ENCODE measurements around the gene ARHGEF7.

ARHGEF7 gene

GRCh38 chr13:111288276-111288675, 173.2 kb downstream of the ARHGEF7 start:
- Histone ChIP-seq H3K9me2 (replicated peaks; ENCODE audit: insufficient read depth, low read length) (no peaks in the 10 kb centered on the region), H3K9me3 (ENCODE audit: insufficient read depth, low read length) (no peaks in the 10 kb centered on the region), H3K27me3 (ENCODE audit: low read length) (no peaks in the 10 kb centered on the region), H4K20me1 (ENCODE audit: low read depth, low read length) (no peaks in the 10 kb centered on the region), H3K4me3 (ENCODE audit: insufficient read depth, low read length, poor library complexity, severe bottlenecking) (no peak overlapping the region), H2AFZ (ENCODE audit: low read depth, low read length, severe bottlenecking) (no peak overlapping the region), H3K79me2 (ENCODE audit: insufficient read depth, low read length) (no peaks in the 10 kb centered on the region), H3K27ac (ENCODE audit: low read depth, low read length) (no peak overlapping the region), H3K4me2 (ENCODE audit: low read depth, low read length, poor library complexity, severe bottlenecking) (no peak overlapping the region), H3K9ac (ENCODE audit: low read length) (no peak overlapping the region), H3K36me3 (ENCODE audit: low read length) (peaks cover 6% of the 10 kb centered on the region; the same call in 1 of the 2 replicates), H3F3A (ENCODE audit: insufficient read depth) (no peaks in the 10 kb centered on the region)
- TF ChIP-seq CTCF (IDR thresholded peaks at IDR 0.05; ENCODE audit: insufficient read depth, low read length, poor library complexity, severe bottlenecking) (no peak), EZH2phosphoT487 (conservative IDR thresholded peaks at IDR 0.05; ENCODE audit: low read length) (no peak)

- H3K79me2 ChIP-seq (ENCODE audit: insufficient read depth, low read length): no peaks in the 10 kb centered on the region
- H3K36me3 ChIP-seq (ENCODE audit: low read length): peaks cover 6% of the 10 kb centered on the region; the same call in 1 of the 2 replicates
- H3K9me3 ChIP-seq (ENCODE audit: insufficient read depth, low read length): no peaks in the 10 kb centered on the region
- H3K4me3 ChIP-seq (ENCODE audit: insufficient read depth, low read length, poor library complexity, severe bottlenecking): no peak overlapping the region
- H3K4me2 ChIP-seq (ENCODE audit: low read depth, low read length, poor library complexity, severe bottlenecking): no peak overlapping the region
- H3F3A ChIP-seq (ENCODE audit: insufficient read depth): no peaks in the 10 kb centered on the region
- H4K20me1 ChIP-seq (ENCODE audit: low read depth, low read length): no peaks in the 10 kb centered on the region
- no peak overlapping the region for H3K9ac ChIP-seq (ENCODE audit: low read length)
- TF ChIP-seq CTCF (IDR thresholded peaks at IDR 0.05; ENCODE audit: insufficient read depth, low read length, poor library complexity, severe bottlenecking): no peak
- TF ChIP-seq EZH2phosphoT487 (conservative IDR thresholded peaks at IDR 0.05; ENCODE audit: low read length): no peak
- H3K27me3 ChIP-seq (ENCODE audit: low read length): no peaks in the 10 kb centered on the region
- H3K27ac ChIP-seq (ENCODE audit: low read depth, low read length): no peak overlapping the region
- H3K9me2 ChIP-seq (replicated peaks; ENCODE audit: insufficient read depth, low read length): no peaks in the 10 kb centered on the region
- H2AFZ ChIP-seq (ENCODE audit: low read depth, low read length, severe bottlenecking): no peak overlapping the region
Observed at GRCh38 chr13:111289251-111289650, 174.1 kb downstream of the ARHGEF7 start.

GRCh38 chr13:111291908-111292307, 176.8 kb downstream of the ARHGEF7 start:
- no peak for TF ChIP-seq CTCF (IDR thresholded peaks at IDR 0.05; ENCODE audit: insufficient read depth, low read length, poor library complexity, severe bottlenecking)
- no peak for TF ChIP-seq EZH2phosphoT487 (conservative IDR thresholded peaks at IDR 0.05; ENCODE audit: low read length)
- no peaks in the 10 kb centered on the region for H3K9me2 ChIP-seq (replicated peaks; ENCODE audit: insufficient read depth, low read length)
- no peak overlapping the region for H2AFZ ChIP-seq (ENCODE audit: low read depth, low read length, severe bottlenecking)
- H3K9me3 ChIP-seq (ENCODE audit: insufficient read depth, low read length): no peaks in the 10 kb centered on the region
- no peaks in the 10 kb centered on the region for H4K20me1 ChIP-seq (ENCODE audit: low read depth, low read length)
- no peak overlapping the region for H3K9ac ChIP-seq (ENCODE audit: low read length)
- no peak overlapping the region for H3K4me3 ChIP-seq (ENCODE audit: insufficient read depth, low read length, poor library complexity, severe bottlenecking)
- H3K36me3 ChIP-seq (ENCODE audit: low read length): peaks cover 6% of the 10 kb centered on the region; the same call in 1 of the 2 replicates
- H3K27ac ChIP-seq (ENCODE audit: low read depth, low read length): no peak overlapping the region
- H3K4me2 ChIP-seq (ENCODE audit: low read depth, low read length, poor library complexity, severe bottlenecking): no peak overlapping the region
- no peaks in the 10 kb centered on the region for H3F3A ChIP-seq (ENCODE audit: insufficient read depth)
- no peaks in the 10 kb centered on the region for H3K27me3 ChIP-seq (ENCODE audit: low read length)
- no peaks in the 10 kb centered on the region for H3K79me2 ChIP-seq (ENCODE audit: insufficient read depth, low read length)

Data from SU-DHL-6 (cell line).